Keratinocyte (primary cell): ENCODE measurements around the gene BFSP1.

Experiments
- CTCF ChIP-seq, 3 experiments: IDR thresholded peaks in 1 of 3; conservative IDR thresholded peaks in 1 of 3; optimal IDR thresholded peaks in 1 of 3; 2 replicates in 2 of 3; 3 replicates in 1 of 3; pipeline versions ENCODE3 to v1.5.1; 2011; ENCODE audit warnings: low read length in 3 of 3, mild to moderate bottlenecking in 3 of 3, moderate library complexity in 2 of 3, control low read depth in 1 of 3, inconsistent platforms in 1 of 3; ENCODE audit not compliant: insufficient read depth in 2 of 3; ENCODE audit errors: extremely low read depth in 1 of 3
- EZH2 ChIP-seq: IDR thresholded peaks from one replicate; pipeline ENCODE4 v1.6.1; 2012; ENCODE audit warnings: inconsistent platforms, mild to moderate bottlenecking, low read length, moderate library complexity

- TF ChIP-seq CTCF (optimal IDR thresholded peaks at IDR 0.05 in 1 of 3, IDR thresholded peaks at IDR 0.05 in 1 of 3, conservative IDR thresholded peaks at IDR 0.05 in 1 of 3; ENCODE audit: extremely low read depth in 1 of 3, insufficient read depth in 2 of 3, low read length in 3 of 3) (no peak), EZH2 (no peak)
Observed at GRCh38 chr20:17507531-17507930, 23.6 kb downstream of the BFSP1 start.
